Transverse colon (tissue), 4 donors: Measurements from ENCODE around the gene NFIA.

Experiments used
- CTCF ChIP-seq, 5 experiments: fragments of 200-600 bp in 3 of 5; fragments of 450-650 bp in 2 of 5; sonication (generic) in 3 of 5; IDR thresholded peaks; 1 replicate in 2 of 5; 2 replicates in 3 of 5; pipeline ENCODE4 v1.5.1; 2016 to 2017; ENCODE audit warnings: antibody characterized with exemption in 5 of 5, inconsistent platforms in 3 of 5, mild to moderate bottlenecking in 2 of 5, moderate library complexity in 1 of 5
- POLR2A ChIP-seq: fragments of 450-650 bp; IDR thresholded peaks from one replicate; pipeline ENCODE4 v1.6.1; 2016; ENCODE audit warnings: antibody characterized with exemption, mild to moderate bottlenecking, moderate library complexity
- POLR2AphosphoS5 ChIP-seq, 3 donors: sonication (generic); formaldehyde crosslinking; IDR thresholded peaks; one replicate each; pipeline ENCODE4 v1.6.1; 2016; ENCODE audit warnings: antibody characterized with exemption in 3 of 3

- TF ChIP-seq CTCF (IDR thresholded peaks at IDR 0.05): no peak
- no peak for TF ChIP-seq POLR2A
- peak in 1 of 3 donors; percentile 28 for TF ChIP-seq POLR2AphosphoS5 (IDR thresholded peaks at IDR 0.05)
Measured at GRCh38 chr1:61230523-61230922, 148.2 kb downstream of the NFIA start.
